ENCODE data around the gene SCAF4.

DNA sequence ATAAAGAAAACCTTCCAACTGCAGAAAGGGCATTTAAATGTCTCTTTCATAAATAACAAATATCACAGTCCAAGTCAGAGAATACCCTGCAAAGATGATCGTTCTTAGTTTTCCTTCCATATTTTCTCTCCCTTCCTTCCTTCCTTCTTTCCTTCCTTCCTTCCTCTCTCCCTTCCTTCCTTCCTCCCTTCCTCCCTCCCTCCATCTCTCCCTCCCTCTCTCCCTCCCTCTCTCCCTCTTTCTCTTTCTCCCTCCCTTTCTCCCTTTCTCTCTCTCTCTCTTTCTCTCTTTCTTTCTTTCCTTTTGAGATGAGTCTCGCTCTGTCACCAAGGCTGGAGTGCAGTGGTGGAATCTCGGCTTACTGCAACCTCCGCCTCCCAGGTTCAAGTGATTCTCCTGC is 29.0 kb upstream of the SCAF4 start:
- TF ChIP-seq POLR2AphosphoS5 (IDR thresholded peaks at IDR 0.05) (no peak), POLR2A (IDR thresholded peaks at IDR 0.05) (no peak), EP300 (IDR thresholded peaks at IDR 0.05) (no peak)
- TF ChIP-seq, protein P1, sequence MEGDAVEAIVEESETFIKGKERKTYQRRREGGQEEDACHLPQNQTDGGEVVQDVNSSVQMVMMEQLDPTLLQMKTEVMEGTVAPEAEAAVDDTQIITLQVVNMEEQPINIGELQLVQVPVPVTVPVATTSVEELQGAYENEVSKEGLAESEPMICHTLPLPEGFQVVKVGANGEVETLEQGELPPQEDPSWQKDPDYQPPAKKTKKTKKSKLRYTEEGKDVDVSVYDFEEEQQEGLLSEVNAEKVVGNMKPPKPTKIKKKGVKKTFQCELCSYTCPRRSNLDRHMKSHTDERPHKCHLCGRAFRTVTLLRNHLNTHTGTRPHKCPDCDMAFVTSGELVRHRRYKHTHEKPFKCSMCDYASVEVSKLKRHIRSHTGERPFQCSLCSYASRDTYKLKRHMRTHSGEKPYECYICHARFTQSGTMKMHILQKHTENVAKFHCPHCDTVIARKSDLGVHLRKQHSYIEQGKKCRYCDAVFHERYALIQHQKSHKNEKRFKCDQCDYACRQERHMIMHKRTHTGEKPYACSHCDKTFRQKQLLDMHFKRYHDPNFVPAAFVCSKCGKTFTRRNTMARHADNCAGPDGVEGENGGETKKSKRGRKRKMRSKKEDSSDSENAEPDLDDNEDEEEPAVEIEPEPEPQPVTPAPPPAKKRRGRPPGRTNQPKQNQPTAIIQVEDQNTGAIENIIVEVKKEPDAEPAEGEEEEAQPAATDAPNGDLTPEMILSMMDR (IDR thresholded peaks at IDR 0.05), result no peak
